IMR-90 (cell line): ENCODE results near the gene ARRB1. TPM values are rescaled to one million over a fixed set of nuclear protein-coding genes. Genes with fewer than 3 reads are reported as not detected.
A peak's percentile ranks its signal among the peaks of the same experiment; 100 is the strongest.

ENCODE experiments used
- ATAC-seq: fragments of 200-7000 bp; cut with Tn5 transposase; 2 replicates; pipeline ENCODE4 v1.9.1; 2020; ENCODE audit warnings: low read depth, mild to moderate bottlenecking, moderate library complexity
- BruUV-seq: library from RNA; stranded (reverse); fragments of 400-500 nt; replicated peaks from 2 replicates; lab custom pipeline; 2021; lab: Mats Ljungman, UMichigan
- CTCF ChIA-PET: fragments of 300-600 bp; formaldehyde crosslinking; extraction: SDS; loops from one replicate; lab custom pipeline; 2021; ENCODE audit warnings: antibody characterized with exemption; lab: Yijun Ruan, JAX
- POLR2A ChIA-PET: fragments of 300-600 bp; sonication (Branson Sonifier 250); formaldehyde crosslinking; loops from one replicate; lab custom pipeline; 2022; ENCODE audit warnings: antibody characterized with exemption; ENCODE audit not compliant: unreplicated experiment; lab: Charles Lee
- DNase-seq: peaks from one replicate; pipeline ENCODE4 v3.0.0; 2013
- H2AFZ ChIP-seq: replicated peaks from 2 replicates; pipeline ENCODE3; 2013; ENCODE audit warnings: low read length, mild to moderate bottlenecking; ENCODE audit not compliant: poor library complexity
- H2AK5ac ChIP-seq: 2 replicates; pipeline ENCODE4 v1.6.1; 2013; ENCODE audit warnings: low read depth, low read length, inconsistent platforms
- H2AK9ac ChIP-seq: replicated peaks from 2 replicates; pipeline ENCODE3; 2013; ENCODE audit warnings: mild to moderate bottlenecking, low read depth, low read length, moderate library complexity; ENCODE audit not compliant: poor library complexity
- H2BK120ac ChIP-seq: 2 replicates; pipeline ENCODE4 v1.6.1; 2013; ENCODE audit warnings: low read depth, low read length, inconsistent platforms
- H2BK15ac ChIP-seq: 3 replicates; pipeline ENCODE4 v1.6.1; 2013; ENCODE audit warnings: low read depth, low read length, inconsistent platforms
- H2BK20ac ChIP-seq: 2 replicates; pipeline ENCODE4 v1.6.1; 2013; ENCODE audit warnings: low read depth, mild to moderate bottlenecking, inconsistent platforms, low read length, moderate library complexity
- H2BK5ac ChIP-seq: 2 replicates; pipeline ENCODE4 v1.6.1; 2013; ENCODE audit warnings: mild to moderate bottlenecking, low read depth, low read length, inconsistent platforms; ENCODE audit not compliant: poor library complexity, severe bottlenecking
- H3K14ac ChIP-seq: replicated peaks from 2 replicates; pipeline ENCODE4 v1.6.1; 2013; ENCODE audit warnings: low read depth, low read length, inconsistent platforms
- H3K18ac ChIP-seq: 2 replicates; pipeline ENCODE4 v1.6.1; 2013; ENCODE audit warnings: low read depth, low read length, control low read depth
- H3K23ac ChIP-seq: 2 replicates; pipeline ENCODE4 v1.6.1; 2013; ENCODE audit warnings: low read depth, low read length, inconsistent platforms
- H3K27ac ChIP-seq: 2 replicates; pipeline ENCODE4 v1.5.1; 2013; ENCODE audit warnings: mild to moderate bottlenecking, control low read depth, low read length; ENCODE audit not compliant: insufficient read depth
- H3K27me3 ChIP-seq: 2 replicates; pipeline ENCODE4 v1.6.1; 2013; ENCODE audit warnings: low read length; ENCODE audit not compliant: control insufficient read depth, insufficient read depth
- H3K36me3 ChIP-seq: 2 replicates; pipeline ENCODE4 v1.6.1; 2013; ENCODE audit warnings: low read length, mixed read lengths; ENCODE audit not compliant: control insufficient read depth, insufficient read depth
- H3K4ac ChIP-seq: 2 replicates; pipeline ENCODE4 v1.6.1; 2013; ENCODE audit warnings: low read depth, low read length, inconsistent platforms
- H3K4me1 ChIP-seq: 2 replicates; pipeline ENCODE4 v1.6.1; 2013; ENCODE audit warnings: low read length, mixed read lengths; ENCODE audit not compliant: control insufficient read depth, insufficient read depth
- H3K4me2 ChIP-seq: 2 replicates; pipeline ENCODE4 v1.6.1; 2013; ENCODE audit warnings: low read depth, mild to moderate bottlenecking, control low read depth, low read length, moderate library complexity
- H3K4me3 ChIP-seq: 2 replicates; pipeline ENCODE4 v1.5.1; 2013; ENCODE audit warnings: low read depth, mild to moderate bottlenecking, control low read depth, low read length, moderate library complexity; ENCODE audit not compliant: insufficient read depth
- H3K56ac ChIP-seq: 2 replicates; pipeline ENCODE4 v1.6.1; 2013; ENCODE audit warnings: low read length, inconsistent platforms; ENCODE audit not compliant: insufficient read depth; ENCODE audit errors: extremely low read depth
- H3K79me1 ChIP-seq, 2 experiments: 2 replicates each; pipeline ENCODE4 v1.6.1; 2013; ENCODE audit warnings: low read length in 2 of 2, inconsistent platforms in 1 of 2, low read depth in 1 of 2
- H3K9ac ChIP-seq: 2 replicates; pipeline ENCODE4 v1.6.1; 2013; ENCODE audit warnings: low read depth, low read length, control low read depth
- H3K9me1 ChIP-seq: 2 replicates; pipeline ENCODE4 v1.6.1; 2013; ENCODE audit warnings: low read length, inconsistent platforms; ENCODE audit not compliant: insufficient read depth
- H3K9me3 ChIP-seq: 2 replicates; pipeline ENCODE4 v1.6.1; 2013; ENCODE audit warnings: low read length; ENCODE audit not compliant: control insufficient read depth, insufficient read depth
- H4K20me1 ChIP-seq: 2 replicates; pipeline ENCODE4 v1.6.1; 2013; ENCODE audit warnings: low read length, inconsistent platforms; ENCODE audit not compliant: insufficient read depth
- H4K5ac ChIP-seq: 2 replicates; pipeline ENCODE4 v1.6.1; 2013; ENCODE audit warnings: mild to moderate bottlenecking, low read depth, low read length, control low read depth
- H4K8ac ChIP-seq, 2 experiments: 2 replicates each; pipeline ENCODE4 v1.6.1; 2013; ENCODE audit warnings: low read depth in 2 of 2, low read length in 2 of 2, control low read depth in 1 of 2, inconsistent platforms in 1 of 2
- H4K91ac ChIP-seq: 2 replicates; pipeline ENCODE4 v1.6.1; 2013; ENCODE audit warnings: low read depth, low read length, inconsistent platforms; ENCODE audit not compliant: insufficient read depth
- BHLHE40 ChIP-seq: fragments of 150-350 bp; IDR thresholded peaks from 2 replicates; pipeline ENCODE4 v1.6.1; 2016; ENCODE audit warnings: mild to moderate bottlenecking, low read depth, low read length
- CEBPB ChIP-seq: IDR thresholded peaks from 2 replicates; pipeline ENCODE4 v1.6.1; 2012; ENCODE audit warnings: low read depth, low read length, improper control_type of control experiment
- CHD1 ChIP-seq: IDR thresholded peaks from 2 replicates; pipeline ENCODE4 v1.6.1; 2012; ENCODE audit warnings: low read depth, low read length, improper control_type of control experiment
- CTCF ChIP-seq: conservative IDR thresholded peaks from 2 replicates; pipeline ENCODE4 v1.5.1; 2012; ENCODE audit warnings: mild to moderate bottlenecking, low read depth, low read length, improper control_type of control experiment
- FOS ChIP-seq: fragments of 150-350 bp; IDR thresholded peaks from 2 replicates; pipeline ENCODE4 v1.6.1; 2016; ENCODE audit warnings: low read depth, low read length
- MAFK ChIP-seq: IDR thresholded peaks from 2 replicates; pipeline ENCODE4 v1.6.1; 2012; ENCODE audit warnings: low read depth, low read length, improper control_type of control experiment
- MAZ ChIP-seq: IDR thresholded peaks from 2 replicates; pipeline ENCODE4 v1.6.1; 2012; ENCODE audit warnings: low read depth, mild to moderate bottlenecking, low read length, improper control_type of control experiment, moderate library complexity, borderline replicate concordance
- MXI1 ChIP-seq: IDR thresholded peaks from 2 replicates; pipeline ENCODE4 v1.6.1; 2012; ENCODE audit warnings: low read depth, mild to moderate bottlenecking, low read length, moderate library complexity, borderline replicate concordance
- POLR2A ChIP-seq: IDR thresholded peaks from 2 replicates; pipeline ENCODE4 v1.6.1; 2012; ENCODE audit warnings: mild to moderate bottlenecking, low read depth, low read length
- RAD21 ChIP-seq: IDR thresholded peaks from 2 replicates; pipeline ENCODE4 v1.6.1; 2012; ENCODE audit warnings: low read length, improper control_type of control experiment
- RCOR1 ChIP-seq: IDR thresholded peaks from 2 replicates; pipeline ENCODE4 v1.6.1; 2012; ENCODE audit warnings: mild to moderate bottlenecking, low read length, improper control_type of control experiment; ENCODE audit not compliant: insufficient replicate concordance
- RFX5 ChIP-seq: IDR thresholded peaks from 2 replicates; pipeline ENCODE4 v1.8.0; 2012; ENCODE audit warnings: low read depth, mild to moderate bottlenecking, low read length, moderate library complexity
- SMC3 ChIP-seq: fragments of 150-350 bp; IDR thresholded peaks from 2 replicates; pipeline ENCODE4 v1.6.1; 2016; ENCODE audit warnings: low read depth, mild to moderate bottlenecking, antibody characterized with exemption, low read length, moderate library complexity
- USF2 ChIP-seq: fragments of 150-350 bp; IDR thresholded peaks from 2 replicates; pipeline ENCODE4 v1.6.1; 2017; ENCODE audit warnings: mild to moderate bottlenecking, antibody characterized with exemption, low read length, low read depth
- WGBS, 2 experiments: methylation state at CpG; one replicate each; pipeline versions ENCODE4 v1.1.5 to v1.1.7; 2013; ENCODE audit warnings: missing lambda C conversion rate in 2 of 2; ENCODE audit not compliant: insufficient read length in 1 of 2; ENCODE audit errors: extremely low coverage in 2 of 2; 5-methylcytosine and 5-hydroxymethylcytosine counted together
- dilution Hi-C: fragments of 300-500 bp; cut with HindIII; formaldehyde crosslinking; loops from one replicate; pipeline ENCODE4 v1.14.3; 2018; ENCODE audit warnings: low sequenced_read_pairs; ENCODE audit not compliant: unreplicated experiment
- in situ Hi-C: fragments of 300-500 bp; cut with MboI; formaldehyde crosslinking; loops from 3 replicates; pipeline ENCODE4 v1.14.3; 2019; ENCODE audit warnings: low sequenced_read_pairs, inconsistent platforms, mixed read lengths
- intact Hi-C: fragments of 100-400 bp; cut with micrococcal nuclease; formaldehyde crosslinking; loops from 2 replicates; pipeline ENCODE4 v1.10.0; 2022
- polyA plus RNA-seq, 3 experiments: library from polyadenylated mRNA; depleted of rRNA; stranded (reverse); fragments of >200 nt; gene quantifications; 2 replicates each; pipeline ENCODE4 v1.2.3, GENCODE V29; 2012; ENCODE audit warnings: low replicate concordance in 1 of 3
- total RNA-seq: library from RNA; depleted of rRNA; stranded (reverse); fragments of >200 nt; gene quantifications from 2 replicates; pipeline ENCODE4 v1.2.3, GENCODE V29; 2012
- TF ChIP-seq, protein P1 (sequence below): fragments of 150-350 bp; IDR thresholded peaks from 2 replicates; pipeline ENCODE4 v1.6.1; 2016; ENCODE audit warnings: low read depth, mild to moderate bottlenecking, low read length, moderate library complexity, borderline replicate concordance

The ARRB1 gene
- total and polyA plus RNA-seq, 2 of the 4 experiments (the other 2 are of a cell fraction): 11.0 to 17.4 TPM

DNA sequence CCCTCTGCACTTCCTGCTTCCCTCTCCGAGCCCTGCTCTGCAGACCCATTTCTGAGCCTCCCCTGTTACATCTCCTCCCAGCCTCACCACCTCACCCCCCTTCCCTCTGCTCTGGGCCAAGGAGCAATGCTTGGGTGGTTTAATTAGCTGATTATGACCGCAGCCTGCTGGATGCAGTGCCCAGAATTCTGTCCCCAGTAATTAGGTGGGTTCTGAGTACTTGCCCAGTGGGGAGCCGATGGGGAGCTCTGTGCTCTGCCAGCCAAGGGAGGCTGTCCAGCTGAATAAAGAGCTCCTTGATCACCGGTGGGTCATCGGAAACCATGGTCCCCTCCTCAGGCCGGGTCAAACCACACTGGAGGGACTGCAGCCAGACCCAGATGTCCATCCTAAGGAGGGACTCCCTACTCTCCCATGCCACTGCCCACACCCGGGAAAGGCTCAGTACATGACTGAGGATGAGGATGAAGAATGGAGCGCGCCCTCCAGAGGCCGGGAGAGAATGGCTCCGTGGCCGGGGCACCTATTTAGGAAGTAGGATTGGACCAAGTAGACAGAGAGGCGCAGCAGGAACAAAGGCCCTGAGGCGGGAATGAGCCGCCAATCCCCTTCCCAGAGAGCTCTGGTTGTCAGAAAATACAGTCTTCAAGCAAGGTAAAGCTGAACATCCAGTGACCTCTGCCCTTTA is 9.1 kb downstream of the ARRB1 start:
- H3K27me3 ChIP-seq: no peaks in the 10 kb centered on the region
- no peak overlapping the region for H2BK5ac ChIP-seq
- no peak overlapping the region for H3K23ac ChIP-seq
- no peak overlapping the region for H3K4me3 ChIP-seq
- no peak overlapping the region for H3K18ac ChIP-seq
- H4K5ac ChIP-seq: no peak overlapping the region
- no peak overlapping the region for H4K8ac ChIP-seq
- in situ Hi-C loops: no loop called here
- H3K79me1 ChIP-seq: peaks cover 0 to 17% of the 10 kb centered on the region in 2 experiments; a peak in 2 of 4 replicates
- TF ChIP-seq RFX5 (no peak), BHLHE40 (no peak), CHD1 (no peak), SMC3 (no peak), RCOR1 (no peak), POLR2A (no peak), MAZ (no peak), FOS (no peak), USF2 (no peak), MAFK (no peak), CTCF (no peak), RAD21 (no peak), CEBPB (no peak), MXI1 (no peak)
- TF ChIP-seq, protein P1, sequence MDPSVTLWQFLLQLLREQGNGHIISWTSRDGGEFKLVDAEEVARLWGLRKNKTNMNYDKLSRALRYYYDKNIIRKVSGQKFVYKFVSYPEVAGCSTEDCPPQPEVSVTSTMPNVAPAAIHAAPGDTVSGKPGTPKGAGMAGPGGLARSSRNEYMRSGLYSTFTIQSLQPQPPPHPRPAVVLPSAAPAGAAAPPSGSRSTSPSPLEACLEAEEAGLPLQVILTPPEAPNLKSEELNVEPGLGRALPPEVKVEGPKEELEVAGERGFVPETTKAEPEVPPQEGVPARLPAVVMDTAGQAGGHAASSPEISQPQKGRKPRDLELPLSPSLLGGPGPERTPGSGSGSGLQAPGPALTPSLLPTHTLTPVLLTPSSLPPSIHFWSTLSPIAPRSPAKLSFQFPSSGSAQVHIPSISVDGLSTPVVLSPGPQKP: no peak
- POLR2A ChIA-PET: no interaction called here
- no peak overlapping the region for H2BK20ac ChIP-seq
- no peak overlapping the region for H3K27ac ChIP-seq
- H2BK15ac ChIP-seq: no peak overlapping the region
- peak overlapping the region; percentile 26; the same call in 1 of the 2 replicates for H2AK5ac ChIP-seq
- no peaks in the 10 kb centered on the region for H3K9me3 ChIP-seq
- H3K56ac ChIP-seq: no peak overlapping the region
- H2AK9ac ChIP-seq: no peak overlapping the region
- intact Hi-C loops: no loop called here
- no TSS peak for BruUV-seq
- H3K4me2 ChIP-seq: no peak overlapping the region
- no peak overlapping the region for H3K14ac ChIP-seq
- H3K9ac ChIP-seq: no peak overlapping the region
- DNase-seq (no peak), ATAC-seq (no peak)
- no CpG with 5 or more reads among the region's 15 CpGs for WGBS, 2 experiments
- peaks cover 32% of the 10 kb centered on the region for H3K9me1 ChIP-seq
- no peaks in the 10 kb centered on the region for H3K36me3 ChIP-seq
- peaks cover 7% of the 10 kb centered on the region for H4K20me1 ChIP-seq
- no peak overlapping the region for H4K91ac ChIP-seq
- dilution Hi-C loops: no loop called here
- H3K4ac ChIP-seq: no peak overlapping the region; the same call in 1 of the 2 replicates
- peaks cover 54% of the 10 kb centered on the region for H3K4me1 ChIP-seq
- CTCF ChIA-PET: interaction anchor here (0.5 to 3.3 kb wide), 2 partner anchors 13 to 1441 kb away, joined by 3 to 13 read pairs; no protein-coding TSS in a partner anchor
- H2BK120ac ChIP-seq: no peak overlapping the region
- no peak overlapping the region for H2AFZ ChIP-seq
